Cerebellar nuclear complex (tissue), 1 donor: ENCODE results near the gene KCNB1.

Experiments
- DNase-seq, 2 experiments: peaks; one replicate each; lab custom pipeline; 2025; lab: John Stamatoyannopoulos, UW

Gene KCNB1

DNA sequence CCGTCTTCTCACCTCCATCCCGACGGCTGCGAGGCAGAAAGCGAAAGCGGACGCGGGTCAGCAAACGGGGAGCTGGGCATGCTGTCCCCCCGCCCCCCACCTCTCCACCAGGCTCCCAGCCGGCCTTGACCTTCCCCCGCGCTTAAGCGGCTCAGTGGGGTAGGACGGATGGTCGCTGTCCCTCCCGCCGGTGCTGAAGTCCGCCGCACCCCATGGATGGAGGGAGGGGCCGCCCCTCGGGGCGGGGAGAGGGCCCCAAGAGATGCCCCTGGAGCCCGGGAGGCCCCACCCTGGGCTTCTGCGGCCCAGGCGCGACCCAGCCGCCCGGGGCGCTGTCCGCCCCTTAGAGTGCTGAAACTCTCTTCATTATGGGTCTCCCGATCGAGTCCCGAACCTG is at the start of gene KCNB1:
KCNB1 (minus strand) TSS at position 48 of the 397 bp plus-strand sequence. CDS start 188 bp downstream, outside the sequence.
- no peak for DNase-seq

DNA sequence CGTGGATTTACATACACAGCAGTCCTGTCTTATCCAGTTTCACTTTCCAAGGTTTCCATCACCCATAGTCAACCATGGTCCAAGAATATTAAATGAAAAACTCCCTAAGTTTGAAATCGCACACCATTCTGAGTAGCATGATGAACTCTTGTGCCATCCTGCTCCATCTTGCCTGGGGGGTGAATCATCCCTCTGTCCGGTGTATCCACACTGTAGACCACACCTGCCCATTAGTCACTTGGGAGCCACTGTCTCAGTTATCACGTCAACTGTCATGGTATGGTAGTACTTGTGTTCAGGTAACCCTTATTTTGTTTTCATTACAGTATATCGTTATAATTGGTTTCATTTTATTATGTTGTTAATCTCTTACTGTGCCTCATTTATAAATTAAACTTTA is 47.0 kb upstream of the KCNB1 start:
- no peak for DNase-seq

DNA sequence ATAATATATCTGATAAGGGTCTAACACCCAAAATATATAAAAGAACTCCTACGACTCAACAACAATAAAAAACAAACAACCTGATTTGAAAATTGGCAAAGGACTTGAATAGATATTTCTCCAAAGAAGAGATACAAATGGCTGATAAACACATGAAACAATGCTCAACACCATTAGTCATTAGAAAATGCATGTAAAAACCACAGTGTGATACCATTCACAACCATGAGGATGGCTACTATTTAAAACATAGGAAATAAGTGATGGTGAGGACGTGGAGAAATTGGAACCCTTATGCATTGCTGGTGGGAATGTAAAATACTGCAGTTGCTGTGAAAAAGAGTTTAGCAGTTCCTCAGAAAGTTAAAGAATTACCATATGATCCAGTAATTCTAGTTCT is 44.1 kb upstream of the KCNB1 start:
- DNase-seq = no peak

DNA sequence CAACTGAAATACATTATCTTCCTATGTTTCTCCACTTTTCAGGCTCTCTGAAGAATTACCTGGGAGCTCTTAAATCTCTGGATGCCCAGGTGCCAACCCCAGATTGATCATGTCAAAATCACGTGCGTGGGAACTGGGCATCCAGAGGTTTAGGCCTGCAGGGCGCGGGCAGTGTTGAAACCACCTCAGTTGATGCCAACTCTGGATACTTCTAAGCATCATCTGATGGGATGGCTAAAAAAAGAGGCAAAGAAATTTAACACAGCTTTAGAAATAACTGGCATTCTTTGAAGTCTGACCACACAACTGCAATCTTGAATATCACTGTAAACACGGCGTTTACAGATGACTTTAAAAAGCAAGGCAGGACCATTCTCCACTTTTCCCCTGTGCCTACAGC is 43.6 kb upstream of the KCNB1 start:
- DNase-seq = no peak

DNA sequence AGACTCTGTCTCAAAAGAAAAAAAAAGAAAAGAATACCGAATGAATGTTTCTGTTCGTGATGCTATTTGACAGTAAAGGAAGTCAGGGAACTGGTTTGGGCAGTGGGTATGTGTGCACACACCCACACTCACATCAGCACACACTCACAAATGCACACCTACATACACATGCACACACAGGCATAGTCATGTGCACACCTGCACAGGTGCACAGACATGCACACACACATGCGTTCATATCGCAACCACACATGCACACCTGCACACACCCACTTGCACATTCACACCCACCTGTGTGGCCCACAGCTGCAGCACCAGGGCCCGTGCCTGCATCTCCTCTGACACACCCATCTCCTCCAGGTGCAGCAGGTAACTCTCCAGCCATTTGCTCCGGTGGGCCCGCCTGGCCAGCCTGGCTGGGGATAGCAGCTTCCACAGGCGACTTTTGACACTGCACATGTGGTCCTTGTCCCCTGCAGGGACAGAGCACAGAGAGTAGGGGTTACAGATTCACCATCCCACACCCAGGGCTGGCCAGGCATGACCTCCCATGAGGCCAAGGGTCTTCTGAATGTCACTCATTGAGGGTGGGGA is 41.4 kb upstream of the KCNB1 start:
- no peak for DNase-seq

DNA sequence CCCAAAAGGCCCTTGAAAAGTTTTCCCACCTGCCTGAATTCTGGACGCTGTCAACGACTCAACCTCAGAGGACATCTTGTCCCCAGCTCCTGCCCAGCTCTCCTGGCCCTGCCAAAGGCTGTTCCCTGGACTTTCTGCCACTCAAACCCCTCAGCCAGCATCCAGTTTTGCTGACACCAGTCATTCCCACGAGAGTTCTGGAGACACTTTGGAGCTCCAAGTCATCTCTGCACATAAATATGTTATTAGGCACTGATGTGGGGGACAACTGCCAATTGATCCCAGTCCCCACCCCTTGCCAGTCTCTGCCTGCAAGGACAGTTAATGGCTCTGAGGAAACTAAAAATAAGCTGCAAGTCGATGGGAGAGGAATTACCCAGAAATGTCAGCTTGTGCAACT is 38.9 kb upstream of the KCNB1 start:
- no peak for DNase-seq

DNA sequence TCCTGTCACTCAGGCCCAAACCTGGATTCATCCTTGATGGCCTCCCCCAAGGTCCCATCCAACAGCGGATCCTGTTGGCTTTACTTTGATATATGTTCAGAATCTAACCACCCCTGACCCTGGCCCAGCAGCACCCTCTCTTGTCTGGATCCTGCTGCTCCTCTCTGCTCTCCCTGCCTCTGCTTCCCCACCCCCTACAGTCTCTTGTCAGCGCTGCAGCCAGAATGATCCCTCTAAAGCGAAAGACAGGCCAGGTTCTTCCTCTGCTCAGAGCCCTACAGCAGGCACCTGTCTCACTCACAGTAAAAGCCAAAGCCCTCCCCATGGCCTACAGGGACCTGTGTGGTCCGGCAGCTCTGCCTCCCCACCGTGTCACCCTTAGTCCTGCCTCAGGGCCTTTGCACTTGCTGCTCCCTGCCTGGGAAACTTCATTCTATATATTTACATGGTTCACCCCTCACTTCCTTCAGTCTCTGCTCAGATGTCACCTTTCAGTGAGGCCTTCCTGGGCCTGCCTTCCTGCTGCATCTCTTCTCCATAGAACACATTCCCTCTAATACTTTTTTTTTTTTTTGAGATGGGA is 37.4 kb upstream of the KCNB1 start:
- no peak for DNase-seq

DNA sequence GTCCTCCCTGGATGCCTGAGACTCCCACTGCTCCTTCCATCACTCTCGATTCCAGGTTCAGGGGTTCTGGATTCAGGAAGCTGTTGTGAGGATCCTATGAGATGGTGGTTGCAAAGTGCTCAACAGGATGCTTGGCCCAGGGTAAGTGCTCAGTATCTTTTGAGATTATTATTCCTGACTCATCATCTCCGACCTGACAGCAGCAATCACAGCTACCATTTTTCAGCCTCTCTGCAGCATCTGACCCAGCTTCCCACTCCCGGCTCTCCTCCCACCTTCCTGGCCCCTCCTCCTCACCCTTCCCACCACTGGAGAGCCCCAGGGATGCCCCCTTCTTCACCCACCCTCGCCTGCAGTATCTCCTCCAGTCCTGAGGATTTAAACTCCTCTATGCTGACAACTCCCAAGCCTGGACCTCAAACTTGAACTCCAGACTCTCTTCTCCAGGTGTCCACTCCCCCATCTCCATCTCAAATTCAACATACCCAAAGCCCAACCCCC is 36.8 kb upstream of the KCNB1 start:
- no peak for DNase-seq

DNA sequence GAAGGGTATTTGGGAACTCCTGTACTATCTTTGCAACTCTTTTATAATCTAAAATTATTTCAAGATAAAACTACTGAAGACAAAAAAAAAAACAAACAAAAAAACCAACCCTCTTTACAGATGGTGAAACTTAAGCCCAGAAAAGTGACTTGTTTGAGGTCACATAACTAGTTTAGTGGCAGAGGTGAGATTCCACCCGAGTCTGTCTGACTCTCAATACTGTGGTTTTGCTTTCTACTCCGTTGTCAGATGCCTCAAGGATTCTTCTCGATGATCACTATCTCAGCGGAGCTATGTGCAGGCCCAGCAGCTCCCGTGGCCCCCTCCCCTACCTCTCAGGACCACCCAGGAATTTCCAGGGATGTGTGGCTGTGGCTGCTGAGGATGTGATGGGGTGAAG is 36.1 kb upstream of the KCNB1 start:
- no peak for DNase-seq

DNA sequence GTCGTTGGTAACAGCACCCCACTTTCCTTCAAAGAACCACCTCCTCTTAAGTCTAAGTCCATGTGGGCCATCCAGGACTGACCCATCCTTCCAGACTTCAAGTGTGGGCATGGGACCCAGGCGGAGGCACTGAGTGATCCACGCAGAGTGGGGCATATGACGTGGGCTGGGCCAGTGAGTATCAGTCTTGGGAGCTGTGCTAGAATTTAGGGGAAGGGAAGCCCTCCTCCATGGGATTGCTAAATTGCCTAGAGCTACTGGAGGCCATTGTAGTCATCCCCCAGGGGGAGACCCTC is 35.3 kb upstream of the KCNB1 start:
- no peak for DNase-seq

DNA sequence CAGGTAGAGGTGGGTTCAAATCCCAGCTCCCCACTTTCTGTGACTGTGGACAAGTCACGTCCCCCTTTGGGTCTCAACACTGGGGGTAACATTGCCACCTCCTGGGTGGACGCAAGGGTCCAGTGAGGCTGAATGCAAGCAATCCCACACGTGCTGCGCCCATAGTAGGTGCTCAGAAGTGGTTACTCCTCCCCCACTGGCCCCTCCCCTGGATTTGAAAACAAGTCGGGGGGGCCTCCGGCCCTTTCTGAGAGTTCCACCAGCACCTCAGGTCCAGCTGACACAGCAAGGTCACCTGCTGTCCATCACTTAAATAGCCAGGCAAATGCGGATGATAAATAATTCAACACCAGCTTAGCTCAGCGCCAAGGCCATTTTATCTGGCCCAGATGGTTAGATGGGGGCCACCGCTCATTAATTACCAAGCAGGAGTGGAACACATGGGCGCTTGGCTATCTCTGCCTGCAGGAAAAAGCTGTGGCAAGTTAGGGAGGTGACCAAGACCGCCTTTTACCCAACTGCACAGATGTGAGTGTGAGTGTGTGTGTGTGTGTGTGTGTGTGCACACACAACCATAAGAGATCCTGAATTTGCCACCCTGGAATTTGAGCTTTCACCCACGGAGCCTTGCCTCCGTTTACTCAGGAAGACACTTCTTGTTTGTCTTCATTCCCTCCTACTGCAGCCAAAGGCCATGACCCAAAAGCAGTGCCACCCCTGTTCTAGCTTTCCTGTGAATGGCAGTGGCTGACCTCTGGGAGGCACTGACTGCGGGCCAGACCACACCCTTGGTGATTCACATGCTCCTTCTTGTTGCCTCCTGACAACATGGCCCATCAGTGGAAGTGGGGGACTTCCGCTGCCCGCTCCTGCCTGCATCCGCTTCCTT is 34.7 kb upstream of the KCNB1 start:
- DNase-seq = no peak

DNA sequence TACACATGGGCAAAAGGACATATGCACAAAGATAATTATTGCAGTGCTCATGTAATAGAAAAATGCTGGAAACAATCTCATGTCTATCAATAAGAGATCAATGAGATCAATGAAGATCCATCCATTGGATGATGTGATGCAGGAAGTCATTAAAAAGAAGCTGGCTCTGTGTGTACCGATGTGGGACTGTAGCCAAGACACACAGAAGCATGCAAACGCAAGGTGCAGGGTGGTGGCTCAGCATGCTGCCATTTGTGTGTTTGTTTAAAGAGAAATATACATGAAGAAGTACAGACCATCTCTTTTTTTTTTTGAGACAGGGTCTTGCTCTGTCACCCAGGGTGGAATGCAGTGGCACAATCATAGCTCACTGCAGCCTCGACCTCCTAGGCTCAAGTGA is 33.1 kb upstream of the KCNB1 start:
- DNase-seq = no peak

DNA sequence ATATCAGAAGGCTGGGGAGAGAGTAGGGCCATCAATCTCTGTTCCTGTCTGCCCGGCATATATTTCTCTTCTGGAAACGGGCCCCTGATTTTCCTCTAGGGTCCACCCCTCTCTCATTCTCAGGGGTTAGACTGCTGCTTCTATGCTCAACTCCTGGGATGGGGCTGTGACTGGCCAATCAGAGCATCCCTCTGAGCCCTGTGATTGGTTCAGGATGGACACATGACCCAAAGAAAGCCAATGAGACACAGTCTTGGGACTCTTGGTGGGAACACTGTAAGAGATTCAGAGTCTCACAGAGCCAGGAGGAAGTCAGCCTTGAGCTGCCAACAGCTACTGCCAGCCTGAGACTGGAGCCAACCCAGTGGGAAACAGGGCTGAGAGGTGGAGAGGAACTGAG is 31.0 kb upstream of the KCNB1 start:
- no peak for DNase-seq

DNA sequence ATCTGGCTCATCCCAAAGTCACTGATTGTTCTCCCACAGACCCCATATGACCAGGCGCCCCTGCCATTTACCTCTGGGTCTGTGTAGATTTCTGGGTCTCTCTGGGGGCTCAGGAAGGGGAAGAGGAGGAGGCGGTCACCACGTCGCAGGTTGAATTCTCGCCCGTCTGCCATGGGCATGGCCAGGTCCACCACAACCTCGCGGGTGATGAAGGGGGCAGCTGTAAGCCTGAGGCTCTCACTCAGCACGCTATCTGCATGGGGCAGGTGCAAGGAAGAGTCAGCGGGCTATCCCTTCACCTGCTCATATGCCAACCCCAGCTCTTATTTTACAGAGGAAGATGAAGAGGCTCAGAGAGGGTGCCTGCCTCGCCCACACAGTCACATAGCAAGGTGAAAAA is 30.5 kb upstream of the KCNB1 start:
- DNase-seq = no peak

DNA sequence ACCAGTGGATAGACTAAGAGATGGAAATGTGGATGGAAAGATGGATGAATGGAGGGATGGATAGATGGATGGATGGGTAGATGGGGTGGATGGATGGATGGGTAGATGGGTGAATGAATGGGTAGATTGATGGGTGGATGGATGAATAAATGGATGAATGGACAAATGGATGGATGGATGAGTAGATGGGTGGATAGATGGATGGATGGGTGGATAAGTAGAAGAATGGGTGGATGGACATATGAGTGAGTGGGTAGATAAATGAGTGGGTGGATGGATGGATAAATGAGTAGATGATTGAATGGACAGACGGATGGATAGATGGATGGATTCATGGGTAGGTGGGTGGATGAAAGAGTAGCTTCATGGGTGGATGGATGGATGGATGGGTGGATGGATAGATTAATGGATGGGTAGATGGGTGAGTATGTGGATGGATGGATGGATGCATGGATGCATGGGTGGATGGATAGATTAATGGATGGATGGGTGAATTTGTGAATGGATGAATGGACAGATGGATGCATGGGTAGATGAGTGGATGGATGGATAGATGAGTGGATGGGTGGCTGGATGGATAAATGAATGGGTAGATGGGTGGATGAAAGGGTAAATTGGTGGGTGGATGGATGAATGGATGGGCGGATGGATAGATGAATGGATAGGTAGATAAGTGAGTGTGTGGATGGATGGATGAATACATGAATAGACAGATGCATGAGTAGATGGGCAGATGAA is 29.5 kb upstream of the KCNB1 start:
- DNase-seq = no peak

DNA sequence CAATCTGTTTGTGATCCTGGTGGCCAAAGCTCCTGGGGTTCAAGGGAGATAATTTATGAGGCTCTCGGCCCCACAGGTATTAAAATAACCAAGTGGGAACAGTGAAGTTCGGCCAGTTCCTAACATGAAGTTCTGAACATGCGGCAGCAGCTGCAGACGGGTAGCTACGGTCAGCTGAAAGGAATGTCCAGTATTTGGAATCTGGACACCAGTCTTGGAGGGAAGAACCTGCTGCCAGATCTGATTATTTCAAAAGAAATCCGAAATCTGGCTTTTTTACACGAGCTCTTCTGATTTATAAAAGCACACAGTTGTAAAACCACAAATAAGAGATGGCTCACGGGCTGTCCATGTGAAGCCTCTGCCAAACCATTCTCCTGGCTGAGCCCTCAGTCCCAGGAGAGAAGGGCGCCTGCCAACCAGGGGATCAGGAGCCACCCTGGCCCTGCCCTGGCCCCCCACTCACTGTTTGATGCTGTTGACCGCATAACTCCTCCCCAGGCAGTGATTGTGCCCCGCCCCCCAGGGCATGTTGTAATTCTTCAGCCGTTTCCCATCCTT is 28.2 kb upstream of the KCNB1 start:
- no peak for DNase-seq

DNA sequence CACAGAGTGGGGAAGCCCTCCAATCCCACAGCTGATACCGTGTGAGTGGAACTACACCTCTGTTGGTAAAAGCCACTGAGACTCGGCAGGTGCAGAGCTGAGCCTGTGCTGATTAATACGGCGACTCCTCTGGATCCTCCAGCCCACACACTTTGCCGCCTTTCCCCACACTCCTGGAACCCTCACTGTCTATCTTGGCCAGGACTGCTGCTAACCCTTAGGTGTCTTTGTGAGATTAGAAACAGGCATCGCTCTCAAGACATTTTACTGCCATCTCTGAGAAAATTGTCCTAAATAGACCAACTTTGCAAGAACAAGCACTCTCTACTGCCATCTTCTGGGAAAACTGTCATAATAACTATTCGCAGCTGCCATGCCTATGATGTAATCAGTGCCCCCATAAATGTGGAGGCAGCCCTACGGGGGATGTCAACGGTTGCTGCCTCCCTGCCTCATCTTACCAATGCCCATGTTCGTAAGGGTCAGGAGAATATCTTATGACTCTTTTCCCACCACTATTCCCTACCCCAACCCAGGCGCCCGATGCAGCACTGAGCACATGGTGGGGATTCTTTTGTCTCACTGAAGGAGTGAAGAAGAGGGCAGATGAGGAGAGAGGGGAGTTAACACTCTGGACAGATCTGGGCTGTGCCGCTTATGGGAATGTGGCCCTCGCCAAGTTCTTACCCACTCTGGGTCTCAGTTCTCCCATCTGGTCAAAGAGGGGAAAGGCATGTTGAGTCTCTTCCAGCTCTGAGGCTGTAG is 26.1 kb upstream of the KCNB1 start:
- DNase-seq = peak in 1 of 2 experiments; percentile 54

DNA sequence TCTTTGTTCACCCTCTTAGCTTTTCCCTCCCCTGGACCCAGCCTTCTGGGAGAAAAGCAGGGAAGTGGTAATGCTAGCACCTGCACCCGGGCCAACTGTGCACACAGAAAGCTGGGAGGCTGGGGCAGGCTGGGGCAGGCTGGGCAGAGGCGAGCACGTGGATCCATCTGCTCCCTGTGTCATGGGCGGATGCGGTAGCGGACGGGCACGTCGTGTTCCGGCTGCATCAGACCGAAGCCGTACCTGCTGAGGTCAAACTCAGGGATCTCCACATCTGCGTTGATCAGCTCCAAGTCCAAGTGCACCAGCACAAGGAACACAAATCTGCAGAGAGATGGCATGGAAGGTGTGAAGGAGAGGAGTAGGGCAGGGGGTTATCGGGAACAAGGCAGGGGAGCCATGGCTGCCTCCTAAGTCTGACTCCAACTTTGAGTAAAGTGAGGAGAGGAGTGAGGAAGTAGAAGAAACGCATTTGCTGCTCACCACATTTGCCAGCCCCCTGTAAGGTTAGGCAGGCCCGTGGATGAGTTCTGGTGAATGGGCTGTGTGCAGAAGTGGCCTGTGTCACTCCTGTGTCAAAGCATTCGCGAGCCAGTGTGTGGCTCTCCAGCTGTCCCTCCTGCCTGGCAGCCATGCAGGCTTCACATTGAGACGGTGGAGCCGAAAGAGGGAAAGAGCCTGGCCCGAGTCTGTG is 25.4 kb upstream of the KCNB1 start:
- DNase-seq = no peak

DNA sequence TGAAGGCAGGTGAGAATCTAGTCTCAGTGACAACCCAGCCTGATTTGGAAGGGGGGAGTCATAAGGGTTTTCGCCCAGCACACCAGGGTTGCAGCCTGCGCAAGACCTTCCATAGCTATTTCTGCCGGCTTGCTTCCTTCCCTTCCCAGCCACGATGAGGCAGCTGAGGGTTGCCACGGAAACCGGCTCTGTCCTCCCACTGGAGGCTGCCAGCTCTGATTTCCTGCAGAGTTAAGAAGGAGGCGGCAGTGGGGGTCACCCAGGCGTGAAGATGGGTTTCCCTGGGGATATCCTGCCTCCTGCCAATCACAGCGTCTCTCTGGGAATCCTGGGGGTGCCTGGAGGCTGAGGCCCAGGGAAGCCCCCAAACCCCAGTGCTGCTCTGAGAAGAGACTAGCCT is 23.1 kb upstream of the KCNB1 start:
- DNase-seq = peak in 1 of 2 experiments; percentile 37

DNA sequence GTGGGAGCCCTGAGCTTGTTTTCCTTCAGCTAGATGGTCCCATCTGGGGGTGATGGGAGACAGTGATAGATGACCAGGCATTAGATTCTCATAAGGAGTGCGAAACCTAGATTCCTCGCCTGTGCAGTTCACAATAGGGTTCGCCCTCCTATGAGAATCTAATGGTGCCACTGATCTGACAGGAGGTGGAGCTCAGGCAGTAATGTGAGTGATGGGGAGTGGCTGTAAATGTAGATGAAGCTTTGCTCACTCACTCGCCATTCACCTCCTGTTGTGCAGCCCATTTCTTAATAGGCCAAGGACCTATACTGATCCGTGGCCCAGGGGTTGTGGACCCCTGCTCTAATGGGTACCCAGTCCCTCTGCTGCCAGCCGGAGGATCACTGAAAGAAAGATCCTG is 20.7 kb upstream of the KCNB1 start:
- no peak for DNase-seq

DNA sequence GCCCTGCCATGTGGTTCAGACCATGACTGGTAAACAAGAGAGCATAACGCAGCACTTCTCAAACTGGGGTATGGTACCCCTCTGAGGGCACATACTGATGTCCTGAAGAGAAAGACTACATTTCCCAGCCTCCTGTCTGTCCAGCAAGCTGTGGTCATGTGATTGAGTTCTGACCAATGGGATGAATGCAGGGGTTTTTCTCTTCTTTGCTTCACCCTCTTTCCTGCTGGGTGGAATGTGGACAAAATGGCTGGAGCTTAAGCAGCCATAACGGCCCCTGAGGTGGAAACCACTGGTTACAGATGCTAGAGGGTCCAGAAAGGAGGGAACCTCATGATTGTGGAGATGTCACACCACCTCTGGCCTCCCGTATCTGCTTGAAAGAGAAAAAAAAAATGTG is 19.4 kb upstream of the KCNB1 start:
- DNase-seq = no peak
